ENCODE measurements around the gene RPL4.

The RPL4 gene

GRCh38 chr15:66452971-66453580, 51.6 kb downstream of the RPL4 start:
- no peak for DNase-seq

- DNase-seq = no peak
Measured at GRCh38 chr15:66452420-66452819, 52.2 kb downstream of the RPL4 start.

Measured in stimulated activated CD4-positive, alpha-beta T cell treated with anti-CD3 and anti-CD28 coated beads, Interleukin-12 subunit alpha, Interleukin-12 subunit beta, amount 100 ng/mL, for 4 hours (primary cell).